ENCODE data around the gene HAND1.

HAND1 gene

GRCh38 chr5:154449786-154450185, 28.2 kb downstream of the HAND1 start:
- no peak for FAIRE-seq

GRCh38 chr5:154447089-154447725, 30.8 kb downstream of the HAND1 start:
- FAIRE-seq: no peak

DNA sequence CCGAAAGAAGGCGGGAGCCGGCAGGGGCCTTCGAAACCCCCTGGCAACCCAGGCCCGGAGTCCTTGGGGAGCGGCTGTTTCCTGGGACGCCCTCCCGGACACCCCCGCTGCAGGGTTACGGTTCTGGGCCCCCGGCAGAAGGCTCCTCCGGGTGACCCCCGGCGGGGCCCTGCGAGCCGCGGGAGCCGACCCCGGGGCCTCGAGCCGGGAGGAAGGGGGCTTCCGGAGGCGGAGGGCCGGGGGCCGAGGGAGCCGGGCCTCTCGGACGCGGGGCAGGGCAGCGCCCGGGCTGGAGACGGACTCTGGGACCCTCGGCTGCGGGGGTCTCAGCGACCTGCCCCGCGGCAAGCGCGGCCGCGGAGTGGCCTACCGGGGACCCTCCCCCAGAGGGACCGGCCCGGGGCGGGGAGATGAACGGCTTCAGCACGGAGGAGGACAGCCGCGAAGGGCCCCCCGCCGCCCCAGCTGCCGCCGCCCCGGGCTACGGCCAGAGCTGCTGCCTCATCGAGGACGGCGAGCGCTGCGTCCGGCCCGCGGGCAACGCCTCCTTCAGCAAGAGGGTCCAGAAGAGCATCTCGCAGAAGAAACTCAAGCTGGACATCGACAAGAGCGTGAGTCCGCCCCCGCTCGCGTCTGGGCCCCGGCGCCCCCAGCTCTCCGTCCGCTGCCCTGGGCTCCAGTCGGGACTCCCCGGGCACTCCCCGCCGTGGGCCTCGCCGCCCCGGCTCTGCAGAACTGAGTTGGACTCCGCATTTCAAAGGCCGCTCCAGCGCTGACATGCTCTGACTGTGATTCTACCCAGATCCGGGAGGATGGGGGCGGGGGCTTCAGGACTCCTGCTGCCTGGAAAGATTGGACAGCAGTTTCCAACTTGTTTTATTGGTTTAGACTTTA, 31.6 kb downstream of the HAND1 start:
- no peak for FAIRE-seq

DNA sequence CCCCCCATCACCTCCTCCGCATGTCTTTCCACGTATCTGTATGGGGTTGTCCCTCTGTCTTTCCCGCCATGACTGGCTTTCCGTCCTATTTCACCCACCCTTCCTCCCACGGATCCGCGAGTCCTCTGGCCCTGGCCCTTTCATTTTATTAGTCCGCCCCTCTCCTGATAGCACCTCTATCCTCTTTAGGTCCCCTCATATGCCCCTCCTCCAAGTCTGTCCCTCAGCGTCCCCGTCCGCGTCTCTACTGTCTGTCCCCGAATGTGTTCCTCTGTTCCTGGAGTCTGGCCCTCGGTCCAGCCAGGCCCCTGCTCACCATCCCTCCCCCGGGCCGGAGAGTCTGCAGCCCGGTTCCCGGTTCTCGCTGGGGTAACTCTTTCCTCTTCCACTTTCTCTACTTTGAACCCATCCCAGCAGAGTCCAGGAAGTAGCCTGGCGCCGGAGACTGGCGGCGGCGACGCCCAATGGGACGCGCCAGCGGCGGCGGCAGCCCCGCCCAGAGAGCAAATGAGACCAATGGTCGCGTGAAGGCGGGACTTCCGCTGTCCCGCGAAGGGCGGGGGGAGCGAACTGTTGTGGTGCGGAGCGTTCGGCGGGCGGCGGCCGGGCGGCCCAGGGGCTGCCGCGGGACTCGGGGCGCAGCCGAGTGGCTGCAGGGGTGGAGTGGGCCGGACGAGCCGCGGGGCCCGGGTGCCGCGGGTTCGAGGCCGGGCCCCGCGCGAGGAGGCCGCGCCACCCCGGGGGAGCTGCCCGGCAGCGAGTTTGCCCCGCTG, 32.4 kb downstream of the HAND1 start, which contains the start of gene SAP30L:
Gene SAP30L, plus strand, starts transcription at position 576 of the 773 bp plus-strand sequence. CDS start 608 bp downstream, outside the sequence.
- FAIRE-seq: no peak

- no peak for FAIRE-seq
Measured at GRCh38 chr5:154444556-154445421, 33.2 kb downstream of the HAND1 start.

DNA sequence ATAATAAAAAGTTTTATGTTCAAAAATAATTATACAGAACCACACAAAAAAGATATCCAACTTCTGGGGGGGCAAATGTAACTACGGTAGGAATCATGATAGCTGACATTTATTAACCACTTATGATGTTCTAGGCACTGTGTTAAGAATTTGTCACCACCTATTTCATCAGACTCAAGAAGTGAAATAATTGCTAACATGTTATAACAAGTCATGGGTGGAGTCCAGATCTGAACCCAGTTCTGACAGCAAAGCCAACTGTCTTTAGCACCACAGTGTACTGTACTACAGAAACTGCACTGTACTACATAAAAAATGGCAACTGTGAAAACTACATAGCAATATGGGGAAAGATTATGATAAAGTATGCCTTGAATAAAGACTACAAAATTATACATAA, 35.2 kb downstream of the HAND1 start:
- no peak for FAIRE-seq

DNA sequence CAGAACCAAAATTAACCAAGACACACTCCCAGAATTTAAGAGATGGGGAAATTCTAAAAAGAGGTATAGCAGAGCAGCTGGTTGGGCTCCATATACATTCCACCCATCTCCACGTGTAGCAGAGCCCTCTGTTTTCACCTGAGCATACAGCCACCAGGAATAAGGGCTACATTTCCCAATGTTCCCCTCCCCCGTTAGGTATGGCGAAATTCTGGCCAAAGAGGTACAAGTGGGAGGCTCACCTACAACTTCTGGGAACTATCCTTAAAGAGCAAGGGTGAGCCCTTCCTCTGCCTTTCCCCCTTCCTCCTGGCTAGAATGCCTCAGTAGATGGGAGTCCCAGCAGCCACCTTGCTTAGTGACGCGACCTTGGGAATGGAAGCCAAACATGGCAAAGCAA, 37.5 kb downstream of the HAND1 start:
- no peak for FAIRE-seq

GRCh38 chr5:154437281-154437965, 40.6 kb downstream of the HAND1 start:
- FAIRE-seq: no peak

DNA sequence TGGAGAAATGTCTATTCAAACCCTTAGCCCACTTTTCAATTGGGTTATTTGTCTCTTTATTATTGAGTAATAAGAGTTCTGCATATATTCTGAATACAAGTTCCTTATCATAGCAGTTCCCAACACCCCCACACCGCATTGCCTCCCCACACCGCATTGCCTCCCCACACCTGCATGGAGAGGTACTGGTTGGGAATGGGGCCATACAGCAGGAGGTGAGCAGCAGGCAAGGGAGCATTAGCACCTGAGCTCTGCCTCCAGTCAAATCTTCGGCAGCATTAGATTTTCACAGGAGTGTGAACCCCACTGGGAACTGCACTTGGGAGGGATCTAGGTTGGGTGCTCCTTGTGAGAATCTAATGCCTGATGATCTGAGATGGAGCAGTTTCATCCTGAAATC, 42.8 kb downstream of the HAND1 start:
- FAIRE-seq: no peak

GRCh38 chr5:154430961-154431630, 46.9 kb downstream of the HAND1 start:
- no peak for FAIRE-seq

GRCh38 chr5:154430466-154430865, 47.6 kb downstream of the HAND1 start:
- FAIRE-seq: no peak

- FAIRE-seq: no peak
Measured at GRCh38 chr5:154429341-154429740, 48.7 kb downstream of the HAND1 start.

DNA sequence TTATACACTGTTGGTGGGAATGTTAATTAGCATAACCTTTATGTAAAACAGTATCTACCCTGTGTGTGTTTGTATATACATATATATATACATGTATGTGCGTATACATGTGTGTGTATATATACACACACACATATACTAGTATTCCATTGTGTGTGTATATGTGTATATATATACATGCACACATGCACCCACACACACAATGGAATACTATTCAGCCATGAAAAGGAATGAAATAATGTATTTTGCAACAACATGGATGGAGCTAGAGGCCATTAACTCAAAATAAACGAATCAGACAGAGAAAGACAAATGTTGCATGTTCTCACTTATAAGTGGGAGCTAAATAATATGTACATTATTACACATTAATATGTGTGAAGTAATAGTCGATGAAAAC, 49.8 kb downstream of the HAND1 start:
- no peak for FAIRE-seq
